Esophagus muscularis mucosa (tissue), 4 donors: ENCODE results near the gene TP53I13.

Experiments
- CTCF ChIP-seq, 3 experiments: fragments of 200-600 bp in 2 of 3; fragments of 450-650 bp in 1 of 3; sonication (generic) in 2 of 3; IDR thresholded peaks; one replicate each; pipeline ENCODE4 v1.5.1; 2017 to 2019; ENCODE audit warnings: antibody characterized with exemption in 3 of 3, mild to moderate bottlenecking in 2 of 3, moderate library complexity in 1 of 3
- EP300 ChIP-seq: sonication (generic); formaldehyde crosslinking; IDR thresholded peaks from one replicate; pipeline ENCODE4 v1.6.1; 2017; ENCODE audit warnings: antibody characterized with exemption
- POLR2A ChIP-seq: fragments of 450-650 bp; IDR thresholded peaks from one replicate; pipeline ENCODE4 v1.6.1; 2017; ENCODE audit warnings: antibody characterized with exemption, moderate library complexity, mild to moderate bottlenecking, low read depth
- POLR2AphosphoS5 ChIP-seq, 2 donors: sonication (generic); formaldehyde crosslinking; IDR thresholded peaks; one replicate each; pipeline ENCODE4 v1.6.1; 2017; ENCODE audit warnings: antibody characterized with exemption in 2 of 2

GRCh38 chr17:29565643-29566472 lies 2.6 kb upstream of the TP53I13 start:
- TF ChIP-seq CTCF (IDR thresholded peaks at IDR 0.05) (peak in 1 of 3 experiments; percentile 4), EP300 (no peak), POLR2A (no peak), POLR2AphosphoS5 (IDR thresholded peaks at IDR 0.05) (no peak)
